ENCODE data around the gene RILP.

The RILP gene

DNA sequence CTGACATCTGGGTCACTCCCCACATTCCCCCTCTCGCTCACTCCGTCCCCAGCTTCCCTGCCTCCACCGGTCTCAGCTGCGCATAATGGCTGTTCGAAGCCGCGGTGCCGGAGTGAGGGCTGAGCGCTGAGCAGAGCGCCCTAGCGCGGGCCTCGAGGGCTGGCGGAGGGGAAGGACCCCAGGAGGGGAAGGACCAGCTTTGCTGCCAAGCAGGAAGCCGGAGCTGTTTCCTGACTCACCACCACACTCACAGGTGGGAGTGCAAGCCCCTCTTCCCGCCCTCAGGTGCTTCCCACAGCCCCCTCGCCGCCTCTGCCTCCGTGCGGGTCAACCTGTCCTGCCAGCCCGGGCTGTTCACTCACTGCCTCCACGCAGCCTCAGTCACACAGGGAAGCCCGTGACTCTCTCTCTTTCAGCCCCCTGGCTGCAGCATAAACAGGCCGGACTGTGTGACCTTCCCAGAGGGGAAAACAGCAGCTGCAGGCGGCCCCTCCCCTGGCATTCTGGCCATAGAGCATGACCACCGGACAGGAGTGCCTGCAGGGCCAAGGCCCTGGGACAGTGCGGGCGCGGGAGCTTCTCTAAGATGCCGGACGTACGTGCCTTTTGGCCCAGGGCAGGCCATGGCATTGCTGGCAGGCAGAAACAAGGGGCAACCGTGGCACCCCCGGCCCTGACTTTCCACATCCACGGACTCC is 44.7 kb downstream of the RILP start:
- DNase-seq (ENCODE audit: low read depth in 2 of 3, low spot score in 2 of 3): no peak

DNA sequence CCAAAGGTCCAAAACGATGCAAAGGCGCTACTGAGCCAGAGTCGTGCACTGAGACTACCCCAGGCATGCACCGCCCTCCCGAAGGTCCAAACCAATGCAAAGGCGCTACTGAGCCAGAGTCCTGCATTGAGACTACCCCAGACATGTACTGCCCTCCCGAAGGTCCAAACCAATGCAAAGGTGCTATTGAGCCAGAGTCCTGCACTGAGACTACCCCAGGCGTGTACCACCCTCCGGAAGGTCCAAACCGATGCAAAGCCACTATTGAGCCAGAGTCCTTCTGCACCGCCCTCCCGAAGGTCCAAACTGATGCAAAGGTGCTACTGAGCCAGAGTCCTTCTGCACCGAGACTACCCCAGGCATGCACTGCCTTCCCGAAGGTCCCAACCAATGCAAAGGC is 48.1 kb downstream of the RILP start:
- DNase-seq (ENCODE audit: low read depth in 2 of 3, low spot score in 2 of 3): no peak

- DNase-seq (ENCODE audit: low read depth in 2 of 3, low spot score in 2 of 3): no peak
These were observed 51.1 kb downstream of the RILP start for GRCh38 chr17:1598399-1599095.

- no peak for DNase-seq (ENCODE audit: low read depth in 2 of 3, low spot score in 2 of 3)
These were observed 51.8 kb downstream of the RILP start for GRCh38 chr17:1597861-1598342.

Data from activated CD8-positive, alpha-beta memory T cell treated with anti-CD3 and anti-CD28 coated beads for 48 hours (primary cell).